HUES64 (cell line): ENCODE measurements around the gene GRHL3.
A peak's percentile ranks its signal among the peaks of the same experiment; 100 is the strongest.

Experiments
- H3K27ac ChIP-seq: 2 replicates; pipeline ENCODE4 v1.7.0; 2013; ENCODE audit warnings: low read depth, low read length, inconsistent platforms
- H3K27me3 ChIP-seq: 2 replicates; pipeline ENCODE4 v1.6.1; 2013; ENCODE audit warnings: mild to moderate bottlenecking, low read length; ENCODE audit not compliant: insufficient read depth
- H3K36me3 ChIP-seq: 2 replicates; pipeline ENCODE4 v1.6.1; 2013; ENCODE audit warnings: mild to moderate bottlenecking, low read length; ENCODE audit not compliant: insufficient read depth
- H3K4me1 ChIP-seq: 2 replicates; pipeline ENCODE4 v1.6.1; 2013; ENCODE audit warnings: mild to moderate bottlenecking, low read length, moderate library complexity; ENCODE audit not compliant: insufficient read depth
- H3K4me3 ChIP-seq: 2 replicates; pipeline ENCODE4 v1.5.1; 2013; ENCODE audit warnings: mild to moderate bottlenecking, low read length, moderate library complexity
- H3K9ac ChIP-seq: 2 replicates; pipeline ENCODE4 v1.6.1; 2013; ENCODE audit warnings: mild to moderate bottlenecking, low read depth, low read length
- H3K9me3 ChIP-seq: 2 replicates; pipeline ENCODE4 v1.6.1; 2013; ENCODE audit warnings: low read depth, low read length; ENCODE audit not compliant: insufficient read depth
- WGBS: fragments of 150-250, 120-280 bp; methylation state at CpG from one replicate; pipeline ENCODE4 v1.1.7; 2013; ENCODE audit warnings: missing lambda C conversion rate; 5-methylcytosine and 5-hydroxymethylcytosine counted together

GRHL3 gene

GRCh38 chr1:24374891-24375786 is 56.0 kb downstream of the GRHL3 start:
- H3K27ac ChIP-seq, result peak overlapping the region; percentile 56
- H3K4me3 ChIP-seq, result no peak overlapping the region
- H3K9me3 ChIP-seq, result no peaks in the 10 kb centered on the region
- no peaks in the 10 kb centered on the region for H3K27me3 ChIP-seq
- H3K4me1 ChIP-seq, result peaks cover 13% of the 10 kb centered on the region
- peak overlapping the region; percentile 21; the same call in 1 of the 2 replicates for H3K9ac ChIP-seq
- 74% methylated on average over 13 of the region's 13 CpGs for WGBS
- peaks cover 9% of the 10 kb centered on the region; the same call in 1 of the 2 replicates for H3K36me3 ChIP-seq

- Histone ChIP-seq H3K9ac (no peak overlapping the region), H3K36me3 (peaks cover 9% of the 10 kb centered on the region; the same call in 1 of the 2 replicates), H3K4me1 (peaks cover 10% of the 10 kb centered on the region), H3K4me3 (no peak overlapping the region), H3K9me3 (no peaks in the 10 kb centered on the region), H3K27ac (no peak overlapping the region), H3K27me3 (no peaks in the 10 kb centered on the region)
- WGBS, result 91% methylated on average over 8 of the region's 8 CpGs
Measured at GRCh38 chr1:24379733-24380315, 60.7 kb downstream of the GRHL3 start.

- WGBS, result 90% methylated on average over 5 of the region's 5 CpGs
Measured at GRCh38 chr1:24380508-24380907, 61.4 kb downstream of the GRHL3 start.

GRCh38 chr1:24381256-24381655 is 62.1 kb downstream of the GRHL3 start:
- Histone ChIP-seq H3K27ac (no peak overlapping the region), H3K27me3 (no peaks in the 10 kb centered on the region), H3K4me3 (no peak overlapping the region), H3K4me1 (no peaks in the 10 kb centered on the region), H3K9ac (no peak overlapping the region), H3K9me3 (no peaks in the 10 kb centered on the region), H3K36me3 (peaks cover 9% of the 10 kb centered on the region; the same call in 1 of the 2 replicates)
- 98% methylated on average over 2 of the region's 2 CpGs for WGBS

More at GRCh38 chr1:24380508-24380907, 61.4 kb downstream of the GRHL3 start:
- no peaks in the 10 kb centered on the region for H3K9me3 ChIP-seq
- H3K27ac ChIP-seq, result no peak overlapping the region
- no peak overlapping the region for H3K9ac ChIP-seq
- H3K36me3 ChIP-seq, result peaks cover 9% of the 10 kb centered on the region; the same call in 1 of the 2 replicates
- H3K27me3 ChIP-seq, result no peaks in the 10 kb centered on the region
- peaks cover 4% of the 10 kb centered on the region for H3K4me1 ChIP-seq
- H3K4me3 ChIP-seq, result no peak overlapping the region

- Histone ChIP-seq H3K4me1 (no peaks in the 10 kb centered on the region), H3K27me3 (no peaks in the 10 kb centered on the region), H3K27ac (no peak overlapping the region), H3K4me3 (no peak overlapping the region), H3K9ac (no peak overlapping the region), H3K36me3 (peaks cover 9% of the 10 kb centered on the region; the same call in 1 of the 2 replicates), H3K9me3 (no peaks in the 10 kb centered on the region)
- WGBS, result 93% methylated on average over 8 of the region's 8 CpGs
Measured at GRCh38 chr1:24382165-24382577, 63.0 kb downstream of the GRHL3 start.

- H3K9me3 ChIP-seq, result no peaks in the 10 kb centered on the region
- no peaks in the 10 kb centered on the region for H3K4me1 ChIP-seq
- no peak overlapping the region for H3K9ac ChIP-seq
- H3K4me3 ChIP-seq, result no peak overlapping the region
- H3K36me3 ChIP-seq, result peaks cover 9% of the 10 kb centered on the region; the same call in 1 of the 2 replicates
- no peaks in the 10 kb centered on the region for H3K27me3 ChIP-seq
- WGBS, result 98% methylated on average over 2 of the region's 2 CpGs
- no peak overlapping the region for H3K27ac ChIP-seq
Measured at GRCh38 chr1:24383381-24383940, 64.3 kb downstream of the GRHL3 start.

GRCh38 chr1:24384251-24385090 is 65.3 kb downstream of the GRHL3 start:
- 96% methylated on average over 11 of the region's 13 CpGs for WGBS
- no peak overlapping the region for H3K27ac ChIP-seq
- H3K4me3 ChIP-seq, result no peak overlapping the region
- H3K27me3 ChIP-seq, result no peaks in the 10 kb centered on the region
- H3K9ac ChIP-seq, result no peak overlapping the region
- no peaks in the 10 kb centered on the region for H3K4me1 ChIP-seq
- peaks cover 2% of the 10 kb centered on the region; the same call in 1 of the 2 replicates for H3K36me3 ChIP-seq
- no peaks in the 10 kb centered on the region for H3K9me3 ChIP-seq

- 76% methylated on average over 12 of the region's 12 CpGs for WGBS
- no peak overlapping the region for H3K27ac ChIP-seq
- no peaks in the 10 kb centered on the region for H3K4me1 ChIP-seq
- H3K27me3 ChIP-seq, result no peaks in the 10 kb centered on the region
- H3K9ac ChIP-seq, result no peak overlapping the region
- H3K9me3 ChIP-seq, result no peaks in the 10 kb centered on the region
- no peak overlapping the region for H3K4me3 ChIP-seq
- H3K36me3 ChIP-seq, result no peaks in the 10 kb centered on the region
Measured at GRCh38 chr1:24385160-24385940, 66.2 kb downstream of the GRHL3 start.

GRCh38 chr1:24386241-24386640 is 67.1 kb downstream of the GRHL3 start:
- no peaks in the 10 kb centered on the region for H3K27me3 ChIP-seq
- no peaks in the 10 kb centered on the region for H3K36me3 ChIP-seq
- H3K4me1 ChIP-seq, result no peaks in the 10 kb centered on the region
- 94% methylated on average over 9 of the region's 9 CpGs for WGBS
- H3K27ac ChIP-seq, result no peak overlapping the region
- no peaks in the 10 kb centered on the region for H3K9me3 ChIP-seq
- H3K4me3 ChIP-seq, result no peak overlapping the region
- H3K9ac ChIP-seq, result no peak overlapping the region

GRCh38 chr1:24386931-24387330 is 67.8 kb downstream of the GRHL3 start:
- Histone ChIP-seq H3K4me1 (peaks cover 2% of the 10 kb centered on the region; the same call in 1 of the 2 replicates), H3K36me3 (no peaks in the 10 kb centered on the region), H3K27ac (no peak overlapping the region), H3K27me3 (no peaks in the 10 kb centered on the region), H3K4me3 (no peak overlapping the region), H3K9ac (no peak overlapping the region), H3K9me3 (no peaks in the 10 kb centered on the region)
- 95% methylated on average over 11 of the region's 11 CpGs for WGBS
